GM18517 (cell line): ENCODE results near the gene GNG7.

Experiments used
- ATAC-seq: cut with Tn5 transposase; IDR thresholded peaks from one replicate; pipeline ENCODE4 v1.9.1; 2021; ENCODE audit warnings: mild to moderate bottlenecking, moderate library complexity; ENCODE audit not compliant: unreplicated experiment

The GNG7 gene

GRCh38 chr19:2726904-2727639, 24.6 kb upstream of the GNG7 start:
- ATAC-seq: no peak

- ATAC-seq: no peak
These were observed 23.8 kb upstream of the GNG7 start for GRCh38 chr19:2726160-2726855.

- no peak for ATAC-seq
These were observed 21.7 kb upstream of the GNG7 start for GRCh38 chr19:2724148-2724557.

- no peak for ATAC-seq
These were observed 21.3 kb upstream of the GNG7 start for GRCh38 chr19:2723747-2724146.

- ATAC-seq: no peak
These were observed 20.8 kb upstream of the GNG7 start for GRCh38 chr19:2723345-2723715.

- no peak for ATAC-seq
These were observed 20.2 kb upstream of the GNG7 start for GRCh38 chr19:2722541-2723344.

- ATAC-seq: no peak
These were observed 19.4 kb upstream of the GNG7 start for GRCh38 chr19:2721570-2722540.

GRCh38 chr19:2720777-2721569, 18.5 kb upstream of the GNG7 start, which contains the start of gene DIRAS1:
Gene DIRAS1 (minus strand): TSS chr19:2721372. CDS start chr19:2717806, 3,566 bp downstream.
- no peak for ATAC-seq

GRCh38 chr19:2719920-2720776, 17.7 kb upstream of the GNG7 start:
- no peak for ATAC-seq

GRCh38 chr19:2719232-2719735, 16.8 kb upstream of the GNG7 start:
- ATAC-seq: no peak

GRCh38 chr19:2717638-2718541, 15.4 kb upstream of the GNG7 start:
- ATAC-seq: no peak

- ATAC-seq: no peak
These were observed 14.5 kb upstream of the GNG7 start for GRCh38 chr19:2716722-2717637.

GRCh38 chr19:2716275-2716650, 13.8 kb upstream of the GNG7 start:
- ATAC-seq: no peak

GRCh38 chr19:2715470-2716274, 13.2 kb upstream of the GNG7 start:
- no peak for ATAC-seq

- no peak for ATAC-seq
These were observed 12.2 kb upstream of the GNG7 start for GRCh38 chr19:2714531-2715269.
